ENCODE measurements around the gene DOCK2. TPM values are rescaled to one million over a fixed set of nuclear protein-coding genes. Genes with fewer than 3 reads are reported as not detected.

DOCK2 gene
- total RNA-seq, 5 donors from 2014 or later (not counting 1 experiment from before 2014, with no cell fraction given) = 168 to 303 (median 197) TPM

DNA sequence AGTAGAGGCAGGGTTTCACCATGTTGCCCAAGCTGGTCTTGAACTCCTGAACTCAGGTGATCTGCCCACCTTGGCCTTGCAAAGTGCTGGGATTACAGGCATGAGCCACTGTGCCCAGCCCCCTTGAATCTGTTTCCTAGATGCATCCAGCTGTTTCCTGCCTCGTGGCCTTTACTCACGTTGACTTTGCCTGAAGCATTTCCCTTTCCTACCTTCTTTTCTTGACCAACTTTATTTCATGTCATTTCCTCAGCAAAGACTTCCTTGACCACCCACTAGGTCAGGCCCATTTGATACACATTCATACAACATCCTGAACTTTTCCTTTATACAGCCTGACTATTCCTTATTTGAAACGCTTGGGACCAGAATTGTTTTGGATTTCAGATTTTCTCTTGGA lies 51.0 kb downstream of the DOCK2 start:
- Mint-ChIP-seq H3K27me3 (no peaks in the 10 kb centered on the region), H3K4me1 (peaks cover 0 to 9% (median 0%) of the 10 kb centered on the region in 3 donors), H3K36me3 (peaks cover 70% of the 10 kb centered on the region), H3K4me3 (no peak overlapping the region), H3K9me3 (no peaks in the 10 kb centered on the region), H3K27ac (no peak overlapping the region)
- Histone ChIP-seq H3K4me3 (ENCODE audit: control insufficient read depth in 1 of 2, extremely low read depth in 1 of 2, low read length in 1 of 2) (no peak overlapping the region), H3K27me3 (replicated peaks in 1 of 2; ENCODE audit: control insufficient read depth in 2 of 2, extremely low read depth in 1 of 2, insufficient read depth in 2 of 2, low read length in 1 of 2) (no peaks in the 10 kb centered on the region), H3K4me1 (ENCODE audit: control insufficient read depth in 1 of 2, extremely low read depth in 1 of 2, insufficient read depth in 2 of 2, low read length in 2 of 2) (no peaks in the 10 kb centered on the region), H3K36me3 (ENCODE audit: control insufficient read depth in 2 of 2, extremely low read depth in 1 of 2, insufficient read depth in 1 of 2, low read length in 1 of 2) (peaks cover 22 to 96% of the 10 kb centered on the region in 2 donors), H3K9me3 (no peaks in the 10 kb centered on the region), H3K27ac (ENCODE audit: low read length) (no peak overlapping the region)
- ChIA-PET POLR2A (interaction anchor here in 1 of 2 donors (0.6 kb wide), 1 partner anchor 1488 kb away, joined by 3 read pairs; no protein-coding TSS in a partner anchor), CTCF (no interaction called here)
- 27% methylated on average over 2 of the region's 3 CpGs for WGBS (ENCODE audit: insufficient coverage)
- DNase-seq (no peak), ATAC-seq (replicated peaks in 1 of 4) (no peak)

DNA sequence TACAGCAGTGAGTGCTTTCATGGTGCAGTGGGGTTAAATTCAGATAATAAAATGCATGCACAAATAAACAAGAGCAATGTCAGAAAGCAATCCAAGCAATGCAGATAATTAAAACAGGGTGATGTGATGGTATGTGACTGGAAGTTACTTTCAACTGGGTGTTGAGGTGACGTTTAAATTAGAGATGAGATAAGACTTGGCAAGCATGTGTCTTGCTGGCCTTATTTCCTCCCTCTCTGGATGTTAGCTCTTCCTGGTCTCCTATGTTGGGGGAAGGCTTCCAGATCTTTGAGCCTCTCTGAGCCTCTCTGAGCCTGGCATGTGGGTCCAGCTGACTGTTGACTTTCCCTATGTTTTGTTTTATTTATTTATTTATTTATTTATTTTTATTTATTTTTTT lies 54.4 kb downstream of the DOCK2 start:
- CTCF ChIA-PET = no interaction called here
- Mint-ChIP-seq H3K9me3 (no peaks in the 10 kb centered on the region), H3K27ac (no peak overlapping the region)

DNA sequence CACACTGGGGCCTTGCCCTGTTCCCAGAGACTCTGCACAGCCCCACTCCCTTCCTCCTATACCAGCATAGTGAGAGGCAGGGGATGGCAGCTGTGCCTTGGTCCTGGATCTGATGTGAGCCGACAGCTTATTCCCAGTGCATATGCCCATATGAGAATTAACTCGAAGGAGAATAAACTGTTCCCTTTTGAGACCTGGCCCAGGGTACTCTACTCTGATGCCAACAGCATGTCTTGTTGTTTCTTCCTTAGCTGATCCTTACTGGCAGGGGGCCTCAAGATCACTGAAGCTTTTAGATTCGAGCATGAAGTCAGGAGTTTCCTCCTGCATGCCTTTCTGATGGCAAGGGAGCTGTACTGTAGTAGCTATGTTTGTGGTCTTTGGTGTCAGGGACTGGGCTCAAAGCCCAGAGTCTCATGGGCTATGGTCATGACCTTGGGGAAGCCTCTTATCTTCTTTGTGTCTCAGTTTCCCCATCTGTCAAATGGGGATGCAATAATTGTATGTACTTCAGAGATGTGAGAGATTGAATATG lies 57.1 kb downstream of the DOCK2 start:
- H3K4me3 ChIP-seq (ENCODE audit: control insufficient read depth in 1 of 2, extremely low read depth in 1 of 2, low read length in 1 of 2) = no peak overlapping the region
- peaks cover 82% of the 10 kb centered on the region for H3K36me3 Mint-ChIP-seq
- ATAC-seq (replicated peaks in 1 of 4) (no peak), DNase-seq (no peak)
- peaks cover 0 to 12% (median 0%) of the 10 kb centered on the region in 3 donors for H3K4me1 Mint-ChIP-seq
- peaks cover 25 to 97% of the 10 kb centered on the region in 2 donors for H3K36me3 ChIP-seq (ENCODE audit: control insufficient read depth in 2 of 2, extremely low read depth in 1 of 2, insufficient read depth in 1 of 2, low read length in 1 of 2)
- POLR2A ChIA-PET = no interaction called here
- 100% methylated on average over 2 of the region's 3 CpGs for WGBS (ENCODE audit: insufficient coverage)
- H3K27me3 Mint-ChIP-seq = no peaks in the 10 kb centered on the region
- no peaks in the 10 kb centered on the region for H3K9me3 Mint-ChIP-seq
- no peak overlapping the region for H3K27ac ChIP-seq (ENCODE audit: low read length)
- H3K27ac Mint-ChIP-seq = no peak overlapping the region
- H3K27me3 ChIP-seq (replicated peaks in 1 of 2; ENCODE audit: control insufficient read depth in 2 of 2, extremely low read depth in 1 of 2, insufficient read depth in 2 of 2, low read length in 1 of 2) = no peaks in the 10 kb centered on the region
- no peaks in the 10 kb centered on the region for H3K9me3 ChIP-seq
- CTCF ChIA-PET = no interaction called here
- H3K4me1 ChIP-seq (ENCODE audit: control insufficient read depth in 1 of 2, extremely low read depth in 1 of 2, insufficient read depth in 2 of 2, low read length in 2 of 2) = no peaks in the 10 kb centered on the region
- H3K4me3 Mint-ChIP-seq = no peak overlapping the region

More for the DNA sequence above, 54.4 kb downstream of the DOCK2 start:
- no peak for DNase-seq
- H3K4me3 Mint-ChIP-seq = no peak overlapping the region
- no peaks in the 10 kb centered on the region for H3K4me1 ChIP-seq (ENCODE audit: control insufficient read depth in 1 of 2, extremely low read depth in 1 of 2, insufficient read depth in 2 of 2, low read length in 2 of 2)
- H3K27ac ChIP-seq (ENCODE audit: low read length) = no peak overlapping the region
- WGBS (ENCODE audit: insufficient coverage) = no CpG with 5 or more reads among the region's 1 CpG
- peaks cover 73% of the 10 kb centered on the region for H3K36me3 Mint-ChIP-seq
- POLR2A ChIA-PET = no interaction called here
- H3K27me3 Mint-ChIP-seq = no peaks in the 10 kb centered on the region
- no peak for ATAC-seq (replicated peaks in 1 of 4)
- H3K27me3 ChIP-seq (replicated peaks in 1 of 2; ENCODE audit: control insufficient read depth in 2 of 2, extremely low read depth in 1 of 2, insufficient read depth in 2 of 2, low read length in 1 of 2) = no peaks in the 10 kb centered on the region
- H3K4me3 ChIP-seq (ENCODE audit: control insufficient read depth in 1 of 2, extremely low read depth in 1 of 2, low read length in 1 of 2) = no peak overlapping the region
- H3K36me3 ChIP-seq (ENCODE audit: control insufficient read depth in 2 of 2, extremely low read depth in 1 of 2, insufficient read depth in 1 of 2, low read length in 1 of 2) = peaks cover 19 to 96% of the 10 kb centered on the region in 2 donors
- H3K4me1 Mint-ChIP-seq = peaks cover 0 to 12% (median 0%) of the 10 kb centered on the region in 3 donors
- no peaks in the 10 kb centered on the region for H3K9me3 ChIP-seq

DNA sequence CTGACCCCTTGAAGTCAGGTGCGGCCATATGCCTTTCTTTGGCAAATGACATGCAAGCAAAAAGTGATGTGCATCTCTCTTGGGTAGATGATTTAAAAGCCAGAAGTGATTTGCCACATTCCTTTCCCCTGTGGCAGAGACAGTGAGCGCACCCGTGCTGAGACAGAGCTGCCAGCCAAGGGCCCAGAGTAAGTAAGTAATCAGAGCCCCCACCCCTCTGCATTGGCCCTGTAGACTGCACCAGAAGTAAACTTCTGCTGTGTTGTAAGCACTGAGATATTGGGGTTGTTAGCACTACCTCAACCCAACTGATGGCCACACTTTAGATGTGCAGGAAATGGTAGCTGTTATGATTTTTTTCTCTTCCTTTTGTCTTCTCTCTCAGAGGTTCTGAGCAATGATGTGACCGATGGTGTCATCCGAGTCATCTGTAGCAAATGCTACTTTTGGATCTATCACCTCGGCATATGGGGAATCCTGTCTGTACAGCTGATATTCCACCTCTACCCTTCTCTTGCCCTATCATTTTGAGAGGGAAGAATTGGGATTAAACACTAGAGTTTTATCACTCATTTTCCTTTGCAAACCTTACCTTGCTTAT lies 58.0 kb downstream of the DOCK2 start:
- H3K27me3 Mint-ChIP-seq = no peaks in the 10 kb centered on the region
- Histone ChIP-seq H3K27ac (ENCODE audit: low read length) (no peak overlapping the region), H3K27me3 (replicated peaks in 1 of 2; ENCODE audit: control insufficient read depth in 2 of 2, extremely low read depth in 1 of 2, insufficient read depth in 2 of 2, low read length in 1 of 2) (no peaks in the 10 kb centered on the region), H3K36me3 (ENCODE audit: control insufficient read depth in 2 of 2, extremely low read depth in 1 of 2, insufficient read depth in 1 of 2, low read length in 1 of 2) (peaks cover 26 to 98% of the 10 kb centered on the region in 2 donors), H3K4me3 (ENCODE audit: control insufficient read depth in 1 of 2, extremely low read depth in 1 of 2, low read length in 1 of 2) (no peak overlapping the region), H3K9me3 (no peaks in the 10 kb centered on the region), H3K4me1 (ENCODE audit: control insufficient read depth in 1 of 2, extremely low read depth in 1 of 2, insufficient read depth in 2 of 2, low read length in 2 of 2) (no peaks in the 10 kb centered on the region)
- no CpG with 5 or more reads among the region's 6 CpGs for WGBS (ENCODE audit: insufficient coverage)
- H3K36me3 Mint-ChIP-seq = peaks cover 82% of the 10 kb centered on the region
- no peak overlapping the region for H3K4me3 Mint-ChIP-seq
- no peak overlapping the region for H3K27ac Mint-ChIP-seq
- POLR2A ChIA-PET = no interaction called here
- peaks cover 0 to 12% (median 0%) of the 10 kb centered on the region in 3 donors for H3K4me1 Mint-ChIP-seq
- H3K9me3 Mint-ChIP-seq = no peaks in the 10 kb centered on the region
- DNase-seq (no peak), ATAC-seq (replicated peaks in 1 of 4) (no peak)
- CTCF ChIA-PET = no interaction called here

DNA sequence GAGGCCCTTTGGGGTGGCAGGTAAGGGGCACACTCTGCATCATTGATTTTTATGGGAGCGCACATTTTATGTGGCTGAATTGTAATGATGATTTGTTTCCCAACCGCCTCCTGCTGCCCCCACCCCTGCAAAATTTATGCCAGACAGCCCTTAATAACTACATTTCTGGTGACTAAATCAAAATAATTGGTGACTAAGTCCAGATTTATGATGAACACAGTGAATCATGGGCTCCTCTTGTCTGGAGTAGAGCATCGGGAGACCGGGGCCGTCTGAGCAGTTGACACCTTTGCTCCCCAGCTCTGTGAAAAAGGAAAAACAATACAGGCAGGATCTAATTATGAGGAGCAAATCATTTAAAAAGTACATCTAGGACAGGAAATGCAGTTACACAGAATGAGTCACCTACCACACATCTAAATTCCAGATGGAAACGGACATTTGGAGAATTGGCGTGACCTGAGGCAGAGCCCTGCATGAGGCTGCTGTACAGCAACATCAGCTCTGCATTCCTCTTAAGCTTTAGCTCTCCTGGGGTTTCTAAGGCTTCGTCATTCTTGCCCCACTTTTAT lies 58.9 kb downstream of the DOCK2 start:
- no peaks in the 10 kb centered on the region for H3K4me1 ChIP-seq (ENCODE audit: control insufficient read depth in 1 of 2, extremely low read depth in 1 of 2, insufficient read depth in 2 of 2, low read length in 2 of 2)
- Mint-ChIP-seq H3K9me3 (no peaks in the 10 kb centered on the region), H3K4me3 (no peak overlapping the region), H3K27ac (no peak overlapping the region), H3K4me1 (peaks cover 0 to 5% (median 0%) of the 10 kb centered on the region in 3 donors), H3K36me3 (peaks cover 79% of the 10 kb centered on the region), H3K27me3 (no peaks in the 10 kb centered on the region)
- WGBS (ENCODE audit: insufficient coverage) = 80% methylated on average over 1 of the region's 8 CpGs
- ATAC-seq (replicated peaks in 1 of 4) = no peak
- no peak overlapping the region for H3K27ac ChIP-seq (ENCODE audit: low read length)
- H3K27me3 ChIP-seq (replicated peaks in 1 of 2; ENCODE audit: control insufficient read depth in 2 of 2, extremely low read depth in 1 of 2, insufficient read depth in 2 of 2, low read length in 1 of 2) = no peaks in the 10 kb centered on the region
- ChIA-PET CTCF (no interaction called here), POLR2A (no interaction called here)
- no peak overlapping the region for H3K4me3 ChIP-seq (ENCODE audit: control insufficient read depth in 1 of 2, extremely low read depth in 1 of 2, low read length in 1 of 2)
- H3K9me3 ChIP-seq = no peaks in the 10 kb centered on the region
- peaks cover 25 to 96% of the 10 kb centered on the region in 2 donors for H3K36me3 ChIP-seq (ENCODE audit: control insufficient read depth in 2 of 2, extremely low read depth in 1 of 2, insufficient read depth in 1 of 2, low read length in 1 of 2)
- DNase-seq = no peak

DNA sequence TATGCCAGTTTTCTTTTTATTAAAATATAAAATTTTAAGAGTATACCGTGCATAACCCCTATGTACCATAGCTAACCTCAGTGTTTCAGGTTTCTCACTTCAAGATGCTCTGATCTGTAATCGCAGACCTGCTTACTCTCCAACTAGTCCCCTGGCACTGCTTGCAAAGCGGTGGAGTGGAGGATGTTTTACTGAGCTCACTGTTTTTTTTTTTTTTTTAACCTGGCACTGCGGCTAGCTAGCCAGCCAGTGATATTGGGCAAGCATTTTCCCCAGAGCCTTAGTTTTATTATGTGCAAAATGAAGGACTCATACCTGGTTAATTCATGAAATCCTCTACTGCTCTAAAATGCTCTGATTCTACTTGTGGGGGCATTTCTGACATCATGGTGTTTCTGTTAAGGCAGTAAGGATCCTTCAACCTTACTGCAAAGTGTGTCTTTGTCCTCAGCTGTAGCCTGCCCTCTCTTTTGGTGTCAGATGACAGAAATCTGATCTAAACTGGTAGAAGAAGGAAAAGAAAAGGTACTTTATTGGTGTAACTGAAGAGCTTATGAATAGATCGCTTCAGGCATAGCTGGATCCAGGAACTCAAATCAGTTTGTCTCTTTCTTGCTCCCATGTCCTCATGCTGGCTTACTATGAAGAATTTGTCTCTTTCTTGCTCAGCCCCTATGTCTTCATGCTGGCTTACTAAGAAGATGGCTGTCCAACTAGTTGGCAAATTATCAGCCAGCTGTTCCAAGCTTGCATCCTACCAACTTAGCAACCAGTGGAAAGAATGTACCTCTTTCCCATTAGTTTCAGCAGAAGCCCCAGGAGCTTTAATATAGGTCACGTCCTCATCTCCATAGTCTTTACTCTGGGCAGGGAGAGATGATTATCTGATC lies 59.8 kb downstream of the DOCK2 start:
- ATAC-seq (replicated peaks in 1 of 4) = no peak
- DNase-seq = no peak
- Mint-ChIP-seq H3K4me1 (peaks cover 0 to 4% (median 0%) of the 10 kb centered on the region in 3 donors), H3K36me3 (peaks cover 83% of the 10 kb centered on the region), H3K9me3 (no peaks in the 10 kb centered on the region), H3K27ac (no peak overlapping the region), H3K4me3 (no peak overlapping the region), H3K27me3 (no peaks in the 10 kb centered on the region)
- Histone ChIP-seq H3K27me3 (replicated peaks in 1 of 2; ENCODE audit: control insufficient read depth in 2 of 2, extremely low read depth in 1 of 2, insufficient read depth in 2 of 2, low read length in 1 of 2) (no peaks in the 10 kb centered on the region), H3K9me3 (no peaks in the 10 kb centered on the region), H3K4me1 (ENCODE audit: control insufficient read depth in 1 of 2, extremely low read depth in 1 of 2, insufficient read depth in 2 of 2, low read length in 2 of 2) (no peaks in the 10 kb centered on the region), H3K27ac (ENCODE audit: low read length) (no peak overlapping the region), H3K4me3 (ENCODE audit: control insufficient read depth in 1 of 2, extremely low read depth in 1 of 2, low read length in 1 of 2) (no peak overlapping the region), H3K36me3 (ENCODE audit: control insufficient read depth in 2 of 2, extremely low read depth in 1 of 2, insufficient read depth in 1 of 2, low read length in 1 of 2) (peaks cover 30 to 98% of the 10 kb centered on the region in 2 donors)
- 100% methylated on average over 1 of the region's 6 CpGs for WGBS (ENCODE audit: insufficient coverage)
- CTCF ChIA-PET = no interaction called here
- POLR2A ChIA-PET = interaction anchor here in 1 of 2 donors (0.6 kb wide), 1 partner anchor 18 kb away, joined by 4 read pairs; no protein-coding TSS in a partner anchor
